HG03159 (cell line): ENCODE data around the gene ZNF892.
"Not testable (repeated sequence)": the region's sequence is repeated elsewhere in the genome, so short reads cannot be mapped to it uniquely, and the experiment has no call there.

Experiments
- ATAC-seq: cut with Tn5 transposase; IDR thresholded peaks from one replicate; pipeline ENCODE4 v1.9.1; 2021; ENCODE audit warnings: mild to moderate bottlenecking, moderate library complexity; ENCODE audit not compliant: unreplicated experiment

ZNF892 gene

DNA sequence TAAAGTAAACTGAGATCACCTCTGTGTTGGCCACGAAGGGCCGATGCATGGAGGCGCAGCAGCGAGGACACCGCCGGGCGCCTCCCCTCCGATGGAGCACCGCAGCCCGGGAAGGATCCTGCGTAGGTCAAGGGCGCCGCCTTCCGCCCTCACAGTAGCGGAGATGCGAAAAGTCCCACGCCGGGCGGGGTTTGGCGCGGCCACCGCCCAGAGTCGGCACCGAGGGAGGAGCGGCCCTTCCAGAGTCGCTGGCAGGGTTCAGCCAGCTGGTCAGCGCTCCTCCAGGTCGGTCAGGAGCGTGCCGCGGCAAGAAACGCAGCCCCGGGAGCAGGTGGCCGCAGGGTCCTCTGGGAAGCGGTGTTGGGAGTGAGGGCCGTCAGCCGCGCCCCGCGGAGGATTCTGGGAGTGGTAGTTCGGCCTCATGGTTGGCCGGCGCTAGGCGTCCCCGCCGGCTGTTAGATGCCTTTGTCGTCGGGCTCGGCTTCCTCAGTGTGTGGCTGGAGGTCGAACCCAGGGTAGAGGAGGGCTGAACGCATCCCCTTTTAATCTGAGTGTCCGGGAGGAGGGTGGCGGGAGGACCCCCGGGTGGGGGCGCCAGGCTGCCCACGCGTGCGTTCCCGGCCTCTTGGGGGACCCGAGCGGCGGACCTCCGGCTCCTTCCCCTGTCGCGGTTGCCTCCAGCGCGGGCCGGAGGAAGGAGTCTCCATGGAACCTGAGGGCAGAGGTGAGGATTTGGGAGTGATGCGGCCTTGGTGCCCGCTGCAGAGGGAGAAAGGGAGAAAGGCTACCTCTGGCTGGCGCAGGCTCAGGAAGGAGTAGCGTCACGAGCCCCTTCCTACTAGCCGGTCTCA, at the start of gene ZNF892:
Gene ZNF892 (plus strand): TSS at position 411 of the 851 bp plus-strand sequence. CDS start 295 bp downstream, at position 706.
- ATAC-seq = peak; percentile 94

DNA sequence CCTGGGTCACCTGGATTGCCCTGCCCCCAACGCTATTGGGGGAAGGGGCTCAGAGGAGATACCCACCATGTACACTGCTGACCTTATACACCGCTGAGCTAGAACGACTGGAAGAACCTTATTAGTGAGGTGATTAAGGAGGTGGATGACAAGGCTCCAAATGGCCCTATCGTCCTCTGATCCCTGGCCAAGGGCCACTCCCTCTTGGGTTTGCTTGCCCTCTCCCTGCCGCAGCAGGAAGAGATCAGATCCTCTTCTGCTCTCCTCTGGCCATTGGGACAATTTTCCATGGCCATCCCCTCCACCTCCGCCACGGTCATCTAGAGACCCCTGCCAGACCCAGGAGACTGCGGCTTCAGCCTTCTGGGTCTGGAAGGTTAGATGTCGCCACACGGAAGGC, 48.9 kb upstream of the ZNF892 start:
- ATAC-seq = no peak

GRCh38 chr2:95158891-95159619, 48.3 kb upstream of the ZNF892 start:
- ATAC-seq = peak; percentile 46

GRCh38 chr2:95159690-95160449, 47.5 kb upstream of the ZNF892 start, which contains the start of gene ZNF514:
TSS of gene ZNF514 (minus strand) at chr2:95159848. CDS start at chr2:95153253, 6,595 bp downstream.
- ATAC-seq = peak; percentile 89

- ATAC-seq = peak; percentile 7
These were observed 42.3 kb upstream of the ZNF892 start for GRCh38 chr2:95165030-95165370.

GRCh38 chr2:95165371-95166064, 41.8 kb upstream of the ZNF892 start, which contains the start of gene ZNF2:
TSS of gene ZNF2 (plus strand) at chr2:95165809. CDS start at chr2:95176227, 10,418 bp downstream.
- ATAC-seq = peak; percentile 91

DNA sequence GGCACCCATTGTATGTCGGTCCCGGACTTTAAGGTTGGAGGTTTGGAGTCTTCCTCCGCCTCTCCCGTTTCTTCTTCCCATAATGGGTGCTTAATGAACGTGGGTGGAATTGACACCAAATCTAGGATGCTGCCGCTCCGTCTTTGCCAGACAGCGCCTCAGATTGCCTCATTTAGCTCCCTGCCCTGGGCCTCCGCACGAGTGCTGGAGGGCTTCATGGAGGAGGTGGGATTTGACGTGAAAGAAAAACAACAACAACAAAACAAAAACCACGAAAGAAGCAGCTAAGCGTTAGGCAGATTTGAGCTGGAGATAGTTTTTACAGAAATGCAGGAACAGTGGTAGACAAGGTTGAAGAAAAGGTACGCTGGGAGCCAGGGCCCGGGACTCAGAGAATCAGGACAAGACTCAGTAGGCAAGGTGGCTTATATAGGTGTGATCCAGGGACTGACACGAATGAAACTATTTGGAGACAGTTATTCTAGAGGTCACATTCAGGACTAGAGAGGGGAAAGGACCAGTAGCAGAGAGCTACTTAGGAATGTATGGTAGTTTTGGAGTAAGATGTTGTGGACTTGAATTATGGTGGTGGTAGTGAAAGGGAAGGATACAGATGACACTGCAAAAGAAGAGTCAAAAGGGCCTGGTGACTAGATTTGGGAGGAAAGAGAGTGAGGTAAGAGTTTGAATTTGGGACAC, 41.1 kb upstream of the ZNF892 start:
- peak; percentile 17 for ATAC-seq

DNA sequence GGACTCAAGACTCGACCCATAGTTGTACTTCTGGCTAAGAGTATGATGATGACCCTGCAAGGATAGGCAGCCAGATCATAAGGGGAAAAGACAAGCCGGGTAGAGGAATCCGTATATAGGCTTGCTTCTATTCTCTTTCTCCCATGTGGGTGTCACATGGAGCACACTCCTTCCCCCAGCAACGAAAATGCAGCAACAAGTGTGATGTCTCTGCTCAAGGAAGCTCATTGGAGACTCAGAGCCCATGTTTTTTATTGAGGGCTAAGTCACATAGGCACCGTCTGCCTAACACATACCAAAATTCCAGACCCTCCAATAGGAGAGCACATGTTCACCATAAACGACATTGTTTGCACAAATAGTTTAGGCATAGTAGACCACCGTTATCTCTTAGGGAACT, 35.4 kb upstream of the ZNF892 start:
- no peak for ATAC-seq

DNA sequence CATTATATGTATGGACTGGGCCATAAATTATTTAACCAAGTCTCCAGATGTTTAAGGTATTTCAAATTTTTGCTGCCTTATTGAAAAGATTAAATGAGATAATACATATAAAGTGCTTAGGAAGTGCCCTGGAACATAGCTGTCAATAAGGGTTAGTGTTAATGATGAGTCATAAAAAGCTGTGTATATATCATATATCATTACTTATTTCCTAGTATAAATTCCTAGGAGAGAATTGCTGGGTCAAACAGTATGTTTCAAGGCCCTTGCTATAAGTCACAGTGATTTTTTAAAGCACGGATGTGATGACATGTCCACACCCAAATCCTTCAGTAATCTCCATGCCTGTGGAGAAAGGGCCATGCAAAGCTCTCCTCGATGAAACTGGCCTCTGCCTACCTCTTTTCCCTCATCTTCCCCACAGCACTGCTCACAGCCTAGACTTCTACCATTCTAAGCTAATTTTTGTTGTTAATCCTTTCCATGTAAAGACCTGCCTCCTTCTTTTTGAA, 33.2 kb upstream of the ZNF892 start:
- ATAC-seq = no peak

DNA sequence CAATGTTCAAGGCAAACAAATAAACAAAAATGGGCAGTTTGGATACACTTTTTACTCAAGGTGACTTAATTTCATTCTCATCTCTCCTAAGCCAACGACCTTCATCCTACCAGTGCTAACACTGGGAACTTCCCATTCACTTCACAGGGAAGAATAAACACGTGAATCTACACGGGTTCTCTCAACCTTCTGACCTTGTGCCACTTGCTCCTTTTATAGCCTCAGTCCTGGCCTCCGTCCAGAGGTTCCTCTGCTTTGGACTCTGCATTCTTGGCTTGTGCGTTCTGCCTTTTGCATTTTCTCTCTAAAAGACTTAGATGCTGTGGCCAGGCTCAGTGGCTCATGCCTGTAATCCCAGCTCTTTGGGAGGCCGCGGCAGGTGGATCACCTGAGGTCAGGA, 27.9 kb upstream of the ZNF892 start:
- ATAC-seq = no peak

DNA sequence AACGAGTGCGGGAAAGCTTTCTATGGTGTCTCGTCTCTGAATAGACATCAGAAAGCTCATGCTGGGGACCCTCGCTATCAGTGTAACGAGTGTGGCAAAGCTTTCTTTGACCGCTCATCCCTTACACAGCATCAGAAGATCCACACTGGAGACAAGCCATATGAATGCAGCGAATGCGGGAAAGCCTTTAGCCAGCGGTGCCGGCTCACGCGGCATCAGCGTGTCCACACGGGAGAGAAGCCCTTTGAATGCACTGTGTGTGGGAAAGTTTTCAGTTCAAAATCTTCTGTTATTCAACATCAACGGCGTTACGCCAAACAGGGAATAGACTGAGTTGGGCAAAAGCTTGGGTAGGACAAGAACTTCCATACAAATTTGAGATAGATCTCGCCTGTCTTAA, 25.5 kb upstream of the ZNF892 start:
- ATAC-seq = no peak

DNA sequence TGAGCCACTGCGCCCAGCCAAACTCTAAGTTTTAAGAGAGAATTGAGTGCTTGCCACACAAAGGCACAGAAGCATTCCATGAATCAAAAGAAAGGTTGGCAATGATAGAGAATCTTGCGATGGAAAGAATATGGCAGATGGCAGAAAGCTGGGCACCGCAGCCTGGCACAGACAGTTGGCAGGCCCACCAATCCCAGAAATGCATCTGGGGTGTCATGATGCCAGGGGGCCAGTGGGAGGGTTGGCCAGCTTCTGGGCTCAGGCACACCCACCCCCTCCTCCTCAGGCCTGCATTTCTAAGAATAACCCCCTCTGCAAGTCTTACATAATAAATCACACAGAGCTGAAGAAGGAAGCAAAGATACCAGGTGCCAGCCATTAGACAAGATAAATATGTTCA, 22.1 kb upstream of the ZNF892 start:
- no peak for ATAC-seq

- ATAC-seq = no peak
These were observed 21.3 kb upstream of the ZNF892 start for GRCh38 chr2:95185973-95186372.

DNA sequence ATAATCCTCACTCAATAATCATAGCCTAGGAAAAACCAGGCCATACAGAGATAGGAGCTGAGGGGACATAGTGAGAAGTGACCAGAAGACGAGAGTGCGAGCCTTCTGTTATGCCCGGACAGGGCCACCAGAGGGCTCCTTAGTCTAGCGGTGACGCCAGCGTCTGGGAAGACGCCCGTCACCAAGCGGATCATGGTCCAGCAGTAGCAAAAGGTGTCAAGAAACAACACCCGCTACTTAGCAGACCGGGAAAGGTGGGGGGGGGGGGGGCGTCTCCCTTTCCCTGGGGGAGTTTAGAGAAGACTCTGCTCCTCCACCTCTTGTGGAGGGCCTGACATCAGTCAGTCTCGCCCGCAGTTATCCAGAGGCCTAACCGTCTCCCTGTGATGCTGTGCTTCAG, 14.4 kb upstream of the ZNF892 start:
- not testable (repeated sequence) for ATAC-seq

GRCh38 chr2:95203911-95204310, 3.4 kb upstream of the ZNF892 start:
- ATAC-seq = no peak

DNA sequence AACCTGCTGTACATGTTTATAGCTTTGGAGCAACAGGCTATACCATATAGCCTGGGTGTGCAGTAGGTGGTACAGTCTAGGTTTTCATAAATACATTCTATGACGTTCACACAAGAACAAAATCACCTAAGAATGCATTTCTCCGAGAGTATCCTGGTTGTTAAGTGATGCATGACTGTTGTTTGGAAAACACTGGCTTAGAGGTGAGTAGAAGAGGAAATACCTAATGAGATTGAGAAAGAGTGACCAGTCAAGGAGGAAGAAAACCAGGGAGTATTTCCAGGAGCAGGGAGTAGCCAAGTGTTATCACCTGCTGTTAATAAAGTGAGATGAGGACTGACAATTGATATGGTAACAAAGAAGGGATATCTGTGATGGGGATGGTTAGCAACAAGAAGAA, 2.9 kb upstream of the ZNF892 start:
- no peak for ATAC-seq

- no peak for ATAC-seq
These were observed 1.2 kb upstream of the ZNF892 start for GRCh38 chr2:95206096-95206495.

DNA sequence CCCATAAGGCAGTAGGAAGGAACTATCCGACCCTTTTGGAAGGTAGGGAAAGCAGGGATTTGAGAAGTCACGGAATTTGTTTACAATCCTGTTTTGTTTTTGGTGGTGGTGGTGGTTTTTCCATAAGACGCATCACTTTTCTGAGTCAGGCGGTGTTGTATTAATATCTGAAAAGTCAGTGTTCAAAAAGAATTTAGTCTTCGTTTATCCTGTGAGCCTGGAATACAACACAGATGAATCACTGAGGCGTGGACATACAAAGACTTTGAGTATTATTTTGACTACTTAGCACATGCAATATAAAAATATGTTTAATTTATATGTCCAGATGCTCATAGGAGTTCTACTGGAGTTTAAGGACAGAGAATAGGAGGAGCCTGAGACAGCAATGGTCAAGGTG, 785 bp downstream of the ZNF892 start:
- no peak for ATAC-seq

DNA sequence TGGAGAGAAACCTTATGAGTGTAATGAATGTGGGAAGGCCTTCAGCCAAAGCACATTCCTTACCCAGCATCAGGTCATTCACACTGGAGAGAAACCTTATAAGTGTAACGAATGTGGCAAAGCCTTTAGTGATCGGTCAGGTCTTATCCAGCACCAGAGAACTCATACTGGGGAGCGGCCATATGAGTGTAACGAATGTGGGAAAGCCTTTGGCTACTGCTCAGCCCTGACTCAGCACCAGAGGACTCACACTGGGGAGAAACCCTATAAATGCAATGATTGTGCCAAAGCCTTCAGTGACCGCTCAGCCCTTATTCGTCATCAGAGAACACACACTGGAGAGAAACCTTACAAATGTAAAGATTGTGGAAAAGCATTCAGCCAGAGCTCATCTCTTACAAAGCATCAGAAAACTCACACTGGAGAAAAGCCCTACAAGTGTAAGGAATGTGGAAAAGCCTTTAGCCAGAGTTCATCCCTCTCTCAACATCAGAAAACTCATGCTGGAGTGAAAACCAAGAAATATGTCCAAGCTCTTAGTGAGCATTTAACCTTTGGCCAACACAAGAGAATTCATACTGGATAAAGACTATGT, 7.8 kb downstream of the ZNF892 start:
- no peak for ATAC-seq
